Muscle of arm (tissue), 12 donors: ENCODE measurements around the gene NUDT3. TPM values are rescaled to one million over a fixed set of nuclear protein-coding genes. Genes with fewer than 3 reads are reported as not detected.
"Not testable (repeated sequence)": the region's sequence is repeated elsewhere in the genome, so short reads cannot be mapped to it uniquely, and the experiment has no call there.

ENCODE experiments used
- DNase-seq: peaks from one replicate; pipeline ENCODE4 v3.0.0-alpha.2; 2013
- polyA plus RNA-seq, 12 donors: library from polyadenylated mRNA; unstranded; fragments of 120-200 nt; gene quantifications; one replicate each; pipeline ENCODE4 v1.2.1, GENCODE V29; 2013; ENCODE audit not compliant: insufficient read length in 12 of 12

The NUDT3 gene
- polyA plus RNA-seq, 12 donors = 17.6 to 36.9 (median 27.8) TPM; not detected in 1

GRCh38 chr6:34292954-34293353 lies 99.5 kb downstream of the NUDT3 start:
- DNase-seq = no peak

- no peak for DNase-seq
Observed at GRCh38 chr6:34289137-34289536, 103.3 kb downstream of the NUDT3 start.

- DNase-seq = no peak
Observed at GRCh38 chr6:34288581-34288980, 103.9 kb downstream of the NUDT3 start.

DNA sequence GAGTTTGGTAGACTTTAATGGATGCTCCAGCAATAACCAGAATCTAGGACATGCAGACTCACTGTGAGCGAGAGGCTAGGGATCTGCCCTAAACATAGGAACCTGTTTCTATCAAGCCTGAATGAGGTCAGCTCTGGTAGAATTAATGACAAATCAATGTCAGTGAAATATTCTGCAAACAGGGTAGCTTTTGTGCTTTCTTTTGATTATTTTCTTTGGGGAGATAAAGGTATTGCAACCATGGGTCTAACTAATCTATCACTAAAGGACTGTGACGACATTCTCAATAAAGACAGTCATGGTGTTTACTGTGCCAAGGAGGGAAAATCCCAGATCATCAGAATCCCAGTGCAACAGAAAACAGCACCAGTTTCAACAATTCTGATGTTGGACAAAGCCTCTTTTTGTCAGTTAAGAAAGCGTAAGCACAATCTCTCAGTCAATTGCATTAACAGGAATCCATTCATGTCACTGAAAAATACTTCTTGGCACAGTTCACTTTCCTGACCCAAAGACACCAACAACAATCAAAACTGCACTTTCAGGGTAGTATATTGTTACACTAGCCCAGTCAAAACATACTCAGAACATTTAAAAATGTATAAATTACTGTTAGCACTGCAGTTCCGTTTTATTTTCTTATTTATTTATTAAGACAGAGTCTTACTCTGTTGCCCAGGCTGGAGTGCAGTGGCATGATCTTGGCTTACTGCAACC lies 106.9 kb downstream of the NUDT3 start:
- no peak for DNase-seq

GRCh38 chr6:34284563-34285447 lies 107.7 kb downstream of the NUDT3 start:
- no peak for DNase-seq

DNA sequence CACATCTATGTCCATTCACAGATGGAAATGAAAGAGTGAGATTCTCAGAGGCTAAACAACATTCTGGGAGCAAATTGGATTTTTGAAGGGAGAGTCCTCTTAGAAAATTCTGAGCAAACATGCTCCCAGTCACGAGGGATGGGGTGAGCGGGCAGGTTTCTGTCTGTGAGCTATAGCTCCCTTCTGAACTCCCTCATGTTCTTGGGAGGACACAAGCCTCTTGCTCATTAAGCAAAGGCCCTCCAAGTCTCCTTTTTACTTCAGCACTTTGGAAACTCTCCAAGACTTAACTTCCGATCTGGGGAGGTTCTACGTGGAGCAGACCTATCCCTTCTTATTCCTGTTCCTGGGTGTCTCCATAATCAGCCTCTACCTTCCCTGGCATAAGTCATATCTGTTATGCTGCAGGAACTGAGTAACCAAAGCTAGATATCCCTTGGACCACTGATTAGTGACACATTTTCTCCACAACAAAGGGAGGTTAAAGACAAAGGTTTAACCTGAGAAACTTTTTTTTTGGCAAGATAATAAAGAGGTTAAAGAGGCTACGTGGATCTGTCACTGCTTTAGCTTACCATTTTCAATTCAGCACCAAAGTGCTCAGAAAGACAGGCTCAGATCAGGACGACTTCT lies 110.7 kb downstream of the NUDT3 start:
- no peak for DNase-seq

DNA sequence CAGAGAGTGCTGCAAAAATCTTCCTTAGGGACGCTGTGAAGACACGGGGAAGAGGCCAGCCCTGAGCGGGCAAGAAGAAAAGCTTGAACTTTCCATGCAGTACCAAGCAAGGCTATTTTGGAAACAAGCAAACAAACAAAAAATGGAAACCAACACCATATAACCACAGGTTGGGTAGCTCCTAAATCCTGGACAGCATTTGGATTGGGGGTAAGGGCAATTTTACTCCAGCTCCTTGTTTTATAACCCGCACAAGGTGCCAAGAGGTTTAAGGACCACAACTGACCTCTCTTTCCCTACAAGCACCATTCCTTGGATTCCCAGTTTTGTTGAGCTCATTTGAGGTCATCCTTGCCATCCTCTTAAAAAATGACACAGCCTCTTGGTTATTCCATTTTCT lies 112.3 kb downstream of the NUDT3 start:
- DNase-seq = no peak

GRCh38 chr6:34278833-34279232 lies 113.6 kb downstream of the NUDT3 start:
- DNase-seq = no peak

DNA sequence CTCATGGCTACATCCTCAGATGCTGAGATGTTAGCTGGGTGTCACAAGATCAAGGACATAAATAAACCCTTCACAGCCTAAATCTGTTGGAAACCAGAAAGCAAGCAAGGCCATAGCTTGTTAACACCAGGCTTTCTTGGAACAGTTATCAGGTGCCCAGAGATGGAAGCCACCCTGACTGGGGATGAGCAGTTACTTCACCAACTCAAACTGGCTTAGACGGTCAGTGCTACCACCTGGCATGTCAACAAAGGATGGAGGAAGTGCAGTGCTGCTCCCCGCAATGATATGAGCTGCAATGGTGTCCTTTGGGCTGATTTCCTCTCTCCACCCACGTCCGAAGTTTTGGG lies 114.7 kb downstream of the NUDT3 start:
- DNase-seq = no peak

DNA sequence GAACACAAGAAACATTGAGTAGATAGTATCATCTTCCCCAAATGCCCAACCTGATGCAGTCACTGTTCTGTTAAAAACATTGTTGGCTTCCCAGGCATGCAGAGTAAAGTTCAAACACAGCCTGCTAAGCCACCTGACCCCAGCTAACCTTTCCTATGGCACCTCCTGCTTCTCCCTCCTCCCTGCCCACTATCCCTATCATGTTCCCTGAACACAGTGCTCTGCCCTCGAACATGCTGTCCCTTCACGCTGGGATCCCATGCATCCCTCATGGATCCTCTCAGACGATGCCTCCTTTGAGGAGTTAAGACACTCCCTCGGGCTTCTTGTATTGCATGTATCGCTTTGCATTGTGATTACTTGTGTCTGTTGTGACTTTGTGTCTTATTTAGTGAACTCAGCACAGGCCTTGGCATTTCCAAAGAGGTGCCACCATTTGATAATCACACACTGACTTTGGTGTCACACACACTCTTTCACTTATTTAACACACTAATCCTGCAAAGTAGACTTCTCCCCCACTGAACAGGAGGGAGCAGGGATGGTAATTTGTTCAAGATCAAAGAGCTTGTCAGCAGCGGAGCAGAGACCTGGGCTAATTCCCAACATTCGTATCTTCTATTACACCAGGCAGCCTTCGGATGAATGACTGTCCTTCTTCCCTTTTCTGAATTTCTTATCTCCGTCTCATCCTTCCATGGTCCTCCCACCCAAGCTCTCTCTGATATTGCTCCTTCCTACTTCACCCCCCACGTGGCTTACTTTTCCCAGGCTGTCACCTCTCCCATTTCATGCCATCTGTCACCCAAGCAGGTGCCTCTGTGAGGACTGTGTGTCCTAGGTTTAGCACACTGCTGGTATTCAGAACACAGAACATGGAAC lies 115.3 kb downstream of the NUDT3 start:
- no peak for DNase-seq

GRCh38 chr6:34276191-34276590 lies 116.3 kb downstream of the NUDT3 start:
- no peak for DNase-seq

DNA sequence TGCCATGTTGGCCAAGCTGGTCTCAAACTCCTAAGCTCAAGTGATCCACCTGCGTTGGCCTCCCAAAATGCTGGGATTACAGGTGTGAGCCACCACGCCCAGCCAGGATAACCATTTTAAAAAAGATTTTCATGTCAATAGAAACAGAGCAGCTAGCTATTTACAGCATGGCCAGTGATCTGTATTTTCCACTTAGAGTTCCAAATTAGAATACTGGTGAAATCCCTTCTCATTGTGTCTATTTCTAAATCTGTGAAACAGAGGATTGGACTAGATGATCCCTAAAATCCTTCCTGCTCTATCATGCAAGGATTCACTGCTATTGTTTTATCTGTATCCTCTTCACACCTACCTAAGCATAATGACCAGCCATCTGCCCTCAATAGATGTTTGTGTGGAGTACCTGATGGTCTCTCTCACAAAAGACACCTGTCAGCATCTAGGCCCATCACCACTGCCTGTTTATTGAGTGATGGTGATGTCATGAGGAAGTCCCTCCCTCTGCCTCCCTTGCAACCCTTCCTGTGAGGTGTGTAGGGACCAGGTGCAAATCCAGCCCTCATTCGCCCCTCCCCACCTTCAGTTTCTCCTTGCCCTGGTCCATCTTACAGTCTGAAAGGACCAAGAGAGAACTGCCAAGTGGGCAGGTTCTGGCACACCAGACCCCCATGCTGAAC lies 117.2 kb downstream of the NUDT3 start:
- no peak for DNase-seq

- DNase-seq = no peak
Observed at GRCh38 chr6:34274129-34274528, 118.3 kb downstream of the NUDT3 start.

- no peak for DNase-seq
Observed at GRCh38 chr6:34273242-34273805, 119.1 kb downstream of the NUDT3 start.

DNA sequence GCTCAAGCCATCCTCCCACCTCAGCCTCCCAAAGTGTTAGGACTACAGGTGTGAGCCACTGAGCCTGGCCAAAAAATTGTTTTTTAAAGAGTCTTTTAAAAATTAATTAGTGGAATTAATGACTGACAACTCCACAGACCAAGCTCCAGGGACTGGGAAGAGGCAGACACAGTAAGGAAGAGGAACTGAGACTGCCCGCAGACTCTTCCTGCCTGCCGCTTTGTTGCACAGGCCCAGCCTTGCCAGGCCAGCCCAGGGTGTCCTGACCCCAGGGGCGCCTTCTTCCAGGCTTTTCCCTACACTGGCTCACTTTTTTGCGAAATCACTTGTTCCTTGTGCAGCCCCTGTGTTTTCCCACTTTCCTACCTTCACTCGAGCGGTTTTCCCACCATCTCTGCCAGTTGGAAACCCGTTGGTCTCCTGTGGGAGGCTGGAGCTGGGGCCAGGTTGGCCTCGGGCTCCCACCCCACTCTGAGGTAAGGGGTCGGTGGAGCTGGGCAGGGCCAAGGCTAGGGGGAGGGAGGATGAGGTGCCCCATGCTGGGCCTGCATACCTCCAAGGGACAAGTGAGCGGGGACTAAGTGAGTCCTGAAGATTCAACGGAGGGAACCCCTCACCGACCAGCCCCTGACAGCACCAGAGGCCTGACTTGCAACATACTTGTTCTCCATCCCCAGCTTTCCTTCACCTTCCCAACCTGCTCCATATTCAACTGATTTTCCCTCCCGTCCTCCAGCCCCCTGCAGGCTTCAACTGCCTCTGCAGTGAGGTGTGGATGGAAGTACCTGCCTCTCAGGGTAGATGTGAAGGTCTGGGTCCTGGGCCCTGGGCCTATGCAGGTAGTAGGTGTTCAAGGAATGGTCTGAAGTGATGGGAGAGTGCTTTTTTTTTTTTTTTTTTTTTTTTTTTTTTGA lies 120.2 kb downstream of the NUDT3 start:
- DNase-seq = no peak

DNA sequence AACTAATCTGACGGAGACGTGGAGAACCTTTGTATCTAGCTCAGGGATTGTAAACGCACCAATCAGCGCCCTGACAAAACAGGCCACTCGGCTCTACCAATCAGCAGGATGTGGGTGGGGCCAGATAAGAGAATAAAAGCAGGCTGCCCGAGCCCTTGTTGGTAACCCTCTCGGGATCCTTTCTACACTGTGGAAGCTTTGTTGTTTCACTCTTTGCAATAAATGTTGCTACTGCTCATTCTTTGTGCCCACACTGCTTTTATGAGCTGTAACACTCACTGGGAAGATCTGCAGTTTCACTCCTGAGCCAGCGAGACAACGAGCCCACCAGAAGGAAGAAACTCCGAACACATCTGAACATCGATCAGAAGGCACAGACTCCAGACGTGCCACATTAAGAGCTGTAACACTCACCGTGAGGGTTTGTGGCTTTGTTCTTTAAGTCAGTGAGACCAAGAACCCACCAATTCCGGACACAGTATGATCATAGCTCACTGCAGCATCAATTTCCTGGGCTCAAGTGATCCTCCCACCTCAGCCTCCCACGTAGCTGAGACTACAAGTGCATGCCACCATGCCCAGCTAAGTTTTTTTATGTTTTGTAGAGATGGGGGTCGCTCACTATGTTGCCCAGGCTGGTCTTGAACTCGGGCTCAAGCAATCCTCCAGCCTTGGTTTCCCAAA lies 122.7 kb downstream of the NUDT3 start:
- DNase-seq = not testable (repeated sequence)

- not testable (repeated sequence) for DNase-seq
Observed at GRCh38 chr6:34269132-34269531, 123.3 kb downstream of the NUDT3 start.

GRCh38 chr6:34267746-34268145 lies 124.7 kb downstream of the NUDT3 start:
- DNase-seq = no peak

- not testable (repeated sequence) for DNase-seq
Observed at GRCh38 chr6:34263484-34263883, 129.0 kb downstream of the NUDT3 start.
